HG03354 (cell line): ENCODE results near the gene GIT2.
A peak's percentile ranks its signal among the peaks of the same experiment; 100 is the strongest.
"Not testable (repeated sequence)": the region's sequence is repeated elsewhere in the genome, so short reads cannot be mapped to it uniquely, and the experiment has no call there.

Experiments used
- ATAC-seq: cut with Tn5 transposase; IDR thresholded peaks from one replicate; pipeline ENCODE4 v1.9.1; 2021; ENCODE audit warnings: mild to moderate bottlenecking; ENCODE audit not compliant: unreplicated experiment, poor library complexity, severe bottlenecking

Gene GIT2

DNA sequence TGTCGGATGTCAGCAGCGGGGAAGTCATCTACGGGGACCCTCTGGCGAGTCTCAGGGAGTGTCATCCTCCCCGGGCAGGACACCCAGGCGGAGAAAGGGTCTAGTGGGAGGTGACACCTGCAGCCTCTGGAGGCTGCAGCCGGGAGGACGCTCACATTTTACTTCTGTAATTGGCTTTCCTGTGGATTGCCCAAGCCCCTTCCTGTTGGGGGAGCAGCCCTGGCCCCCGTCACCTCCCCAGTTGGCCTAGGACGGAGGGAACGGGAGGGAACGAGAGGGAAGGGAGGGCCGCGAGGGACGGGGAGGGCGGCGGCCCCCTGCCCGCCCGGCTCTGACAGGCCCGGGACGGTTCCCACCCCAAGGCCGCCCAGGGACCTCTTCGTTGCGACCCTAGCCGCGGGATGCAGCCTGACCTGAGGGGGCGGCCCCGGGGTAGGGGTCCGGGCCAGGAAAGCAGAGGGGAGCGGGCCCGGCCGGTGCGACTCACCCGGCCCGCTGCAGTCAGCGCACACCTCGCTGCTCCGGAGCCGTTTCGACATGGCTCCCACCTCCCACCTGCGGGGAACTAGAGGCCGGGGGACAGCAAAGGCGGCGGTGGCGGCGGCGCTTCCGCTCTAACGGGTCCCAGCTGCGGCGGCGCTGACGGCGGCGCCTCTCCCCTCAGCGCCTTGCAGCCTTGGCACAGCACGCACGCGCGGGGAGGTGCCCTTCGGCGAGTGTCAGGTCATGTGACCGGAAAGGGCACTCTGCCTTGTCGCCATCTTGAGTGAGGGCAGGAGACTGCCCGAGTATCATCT lies at the start of gene GIT2:
TSS of gene GIT2 (minus strand) at position 683 of the 797 bp plus-strand sequence. CDS start at position 539, 144 bp downstream.
- ATAC-seq = peak; percentile 68

DNA sequence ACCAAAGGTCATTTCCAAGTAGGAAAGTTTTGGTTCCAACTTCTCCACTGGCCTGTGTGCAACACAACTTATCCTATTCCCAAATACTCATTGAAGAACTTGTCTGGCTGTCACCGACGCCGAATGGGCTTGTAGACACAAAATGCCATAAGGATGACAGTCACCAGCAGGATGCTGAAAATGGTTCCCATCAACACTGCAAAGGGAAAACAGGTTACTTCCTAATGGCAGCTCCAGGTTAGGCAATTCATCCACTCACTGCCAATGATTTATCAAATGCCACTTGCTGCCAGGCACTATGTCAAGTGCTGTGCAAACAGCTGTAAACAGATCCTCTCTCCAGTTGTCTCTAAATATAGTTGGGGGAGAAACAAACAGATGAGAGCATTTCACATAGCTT lies 46.1 kb upstream of the GIT2 start:
- no peak for ATAC-seq

GRCh38 chr12:110039085-110039807 lies 43.1 kb upstream of the GIT2 start:
- no peak for ATAC-seq

- ATAC-seq = no peak
These were observed 42.5 kb upstream of the GIT2 start for GRCh38 chr12:110038741-110039084.

GRCh38 chr12:110037315-110037714 lies 41.1 kb upstream of the GIT2 start:
- ATAC-seq = no peak

DNA sequence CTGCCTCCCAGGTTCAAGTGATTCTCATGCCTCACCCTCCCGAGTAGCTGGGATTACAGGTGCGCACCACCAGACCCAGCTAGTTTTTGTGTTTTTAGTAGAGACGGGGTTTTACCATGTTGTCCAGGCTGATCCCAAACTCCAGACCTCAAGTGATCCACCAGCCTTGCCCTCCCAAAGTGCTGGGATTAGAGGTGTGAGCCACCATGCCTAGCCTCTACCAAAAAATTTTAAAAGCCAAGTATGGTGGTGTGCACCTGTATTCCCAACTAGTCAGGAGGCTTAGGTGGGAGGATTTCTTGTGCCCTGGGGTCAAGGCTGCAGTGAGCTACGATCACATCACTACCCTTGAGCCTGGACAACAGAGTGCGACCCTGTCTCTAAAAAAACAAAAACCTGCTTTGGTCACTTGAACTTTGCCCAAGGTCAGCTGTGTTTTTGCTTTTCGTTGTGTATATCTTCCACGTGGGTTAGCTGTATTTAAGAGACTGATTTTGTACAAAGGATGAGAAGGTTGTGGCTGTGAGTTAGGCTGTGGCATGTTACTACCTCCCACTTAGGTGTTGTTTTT lies 39.5 kb upstream of the GIT2 start:
- no peak for ATAC-seq

GRCh38 chr12:110033888-110034287 lies 37.7 kb upstream of the GIT2 start:
- no peak for ATAC-seq

DNA sequence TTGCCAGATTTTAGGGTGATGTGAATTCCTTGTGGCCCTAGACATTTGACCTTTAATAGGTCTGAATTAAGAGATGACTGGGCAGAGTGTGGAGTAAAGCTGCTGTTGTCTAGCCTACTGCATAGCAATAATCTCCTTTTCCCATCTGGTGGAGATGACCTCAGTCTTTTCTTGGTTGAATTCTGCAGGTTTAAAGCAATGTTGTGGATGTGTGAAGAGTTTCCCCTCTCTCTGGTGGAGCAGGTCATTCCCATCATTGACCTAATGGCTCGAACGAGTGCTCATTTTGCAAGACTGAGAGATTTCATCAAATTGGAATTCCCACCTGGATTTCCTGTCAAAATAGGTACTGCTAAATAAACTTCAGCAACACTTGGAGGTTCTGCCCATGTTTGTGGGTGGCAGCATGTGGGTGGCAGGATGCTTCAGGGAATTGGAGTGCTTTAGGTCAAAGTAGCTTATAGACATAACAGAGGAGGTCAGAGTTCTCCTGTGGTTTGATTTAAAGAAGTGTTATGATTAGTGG lies 33.2 kb upstream of the GIT2 start:
- ATAC-seq = no peak

DNA sequence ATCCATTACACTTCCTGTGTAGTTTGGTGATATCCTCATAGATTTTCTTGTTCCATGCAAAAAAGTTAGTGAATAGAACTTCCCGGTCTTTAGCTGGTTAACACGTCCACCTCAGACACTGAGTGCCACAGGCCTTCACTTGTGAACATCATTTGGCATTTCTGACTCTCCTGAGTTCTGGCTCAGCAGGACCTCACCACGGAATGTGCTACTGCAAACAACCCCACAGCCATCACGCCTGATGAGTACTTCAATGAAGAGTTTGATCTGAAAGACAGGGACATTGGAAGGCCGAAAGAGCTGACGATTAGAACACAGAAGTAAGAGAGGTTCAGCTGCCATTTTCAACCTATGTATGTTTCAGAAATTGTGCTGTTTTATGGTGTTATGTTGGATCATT lies 32.2 kb upstream of the GIT2 start:
- no peak for ATAC-seq

GRCh38 chr12:110024051-110024450 lies 27.9 kb upstream of the GIT2 start:
- no peak for ATAC-seq

DNA sequence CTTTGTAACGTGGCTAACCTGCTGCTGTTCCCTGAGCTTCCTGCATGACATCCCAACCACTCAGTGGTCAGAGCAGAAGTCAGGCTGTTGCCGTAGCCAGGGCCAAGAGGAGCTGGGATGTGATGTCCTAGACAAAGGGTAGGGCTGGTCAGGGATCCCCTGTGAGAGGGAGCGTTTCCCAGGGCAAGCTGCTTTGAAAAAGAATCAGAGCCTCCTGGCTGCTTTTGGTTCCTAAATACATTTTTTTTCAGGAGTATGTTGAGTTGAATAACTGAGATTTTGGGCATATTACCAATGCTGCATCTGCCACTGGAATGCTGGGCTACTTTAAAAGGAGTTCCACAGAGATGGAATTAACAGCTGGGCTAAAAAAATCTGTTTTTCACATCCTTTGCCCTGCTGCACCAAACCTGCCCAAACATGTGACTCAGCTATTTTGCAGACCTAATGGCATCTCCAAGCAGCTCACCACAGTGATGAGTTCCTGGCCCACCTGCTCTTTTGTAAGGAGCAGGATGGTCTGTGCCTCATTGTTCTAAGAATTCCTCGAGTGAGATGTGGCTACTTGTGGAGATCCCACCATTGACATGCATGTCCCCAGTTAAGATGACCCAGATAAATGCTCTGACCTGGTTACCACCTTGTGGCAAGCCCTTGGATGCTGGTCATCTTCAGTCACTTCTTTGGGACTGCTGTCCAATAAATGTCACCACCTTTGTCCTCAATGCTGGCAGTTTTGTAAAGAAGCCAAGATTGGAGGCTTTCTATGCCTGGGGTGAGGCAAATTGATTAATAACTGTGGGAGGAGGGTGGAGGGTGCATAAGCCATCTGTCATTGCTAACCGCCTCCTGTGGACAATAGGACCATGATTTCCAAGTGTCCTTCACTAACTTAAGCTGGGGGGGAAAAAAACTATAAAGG lies 27.2 kb upstream of the GIT2 start:
- ATAC-seq = no peak

DNA sequence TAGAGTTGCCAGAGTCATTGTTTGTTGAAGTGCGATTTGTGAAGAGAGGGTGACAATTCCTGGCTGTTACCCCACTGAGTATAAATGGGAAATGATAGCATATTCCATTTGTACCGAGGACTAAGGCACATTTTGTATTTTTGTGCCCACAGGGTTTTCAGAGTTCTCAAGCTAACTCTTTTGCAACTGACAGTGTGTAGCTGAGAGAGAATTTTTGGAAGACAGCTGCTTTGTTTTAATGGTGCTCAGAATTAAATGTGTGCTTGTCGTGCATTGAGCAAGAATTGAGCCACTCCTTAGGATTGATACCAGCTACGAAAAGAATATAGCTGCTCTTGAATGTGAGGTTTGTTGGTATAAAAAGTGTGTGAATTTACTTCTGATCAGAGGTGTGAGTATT lies 24.8 kb upstream of the GIT2 start:
- no peak for ATAC-seq

DNA sequence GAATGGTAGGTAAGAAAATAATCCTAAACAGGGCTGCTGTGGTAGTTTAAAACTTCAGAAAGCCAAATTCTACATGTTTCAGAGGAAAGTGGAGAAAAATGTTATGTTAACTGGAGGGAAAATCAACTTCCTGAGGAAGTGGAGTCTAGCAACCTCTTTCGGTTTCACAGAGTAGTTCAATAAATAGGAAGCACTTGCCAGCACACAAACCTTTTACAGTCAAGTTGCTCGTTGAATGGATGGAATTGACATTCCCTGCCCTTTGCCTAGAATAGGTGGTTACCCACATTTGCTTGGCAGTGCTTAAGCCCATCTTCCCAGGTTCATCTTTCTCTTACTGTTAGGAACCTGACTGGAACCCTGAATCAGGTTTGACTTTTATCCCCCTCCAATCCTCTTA lies 19.0 kb upstream of the GIT2 start:
- no peak for ATAC-seq

DNA sequence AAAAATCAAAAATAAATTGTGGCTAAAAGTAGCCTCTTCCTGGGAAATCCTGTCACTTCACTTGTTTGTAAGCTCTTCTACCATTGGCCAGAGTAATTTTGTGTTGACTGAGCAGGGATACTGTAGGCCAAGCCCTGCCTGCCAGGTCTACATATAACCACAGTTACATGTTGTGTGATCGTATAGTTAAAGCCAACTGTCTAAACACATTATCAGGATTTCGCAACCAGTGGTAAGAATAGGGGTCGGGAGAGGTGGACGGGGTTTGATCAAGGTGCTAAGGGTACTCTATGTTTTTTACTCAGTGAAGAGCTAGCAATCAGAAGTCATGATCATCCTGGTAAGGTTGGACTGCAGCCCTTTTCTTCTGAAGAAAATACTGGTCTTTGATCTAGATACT lies 16.5 kb upstream of the GIT2 start:
- no peak for ATAC-seq

DNA sequence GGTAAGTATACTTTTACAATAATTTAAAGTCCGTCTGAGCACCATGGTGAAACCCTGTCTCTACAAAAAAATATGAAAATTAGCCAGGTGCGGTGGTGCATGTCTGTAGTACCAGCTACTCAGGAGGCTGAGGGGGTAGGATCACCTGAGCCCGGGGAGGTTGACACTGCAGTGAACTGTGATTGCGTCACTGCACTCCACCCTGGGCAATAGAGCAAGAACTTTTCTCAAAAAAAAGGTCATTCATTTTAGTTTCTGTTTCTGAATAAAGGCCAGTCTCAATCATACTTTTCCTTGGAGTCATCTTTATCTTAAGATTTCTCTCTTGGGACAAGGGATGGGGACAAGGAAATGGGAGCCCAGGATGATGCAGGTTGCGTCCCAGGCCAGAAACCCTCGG lies 16.0 kb upstream of the GIT2 start:
- peak; percentile 71 for ATAC-seq

DNA sequence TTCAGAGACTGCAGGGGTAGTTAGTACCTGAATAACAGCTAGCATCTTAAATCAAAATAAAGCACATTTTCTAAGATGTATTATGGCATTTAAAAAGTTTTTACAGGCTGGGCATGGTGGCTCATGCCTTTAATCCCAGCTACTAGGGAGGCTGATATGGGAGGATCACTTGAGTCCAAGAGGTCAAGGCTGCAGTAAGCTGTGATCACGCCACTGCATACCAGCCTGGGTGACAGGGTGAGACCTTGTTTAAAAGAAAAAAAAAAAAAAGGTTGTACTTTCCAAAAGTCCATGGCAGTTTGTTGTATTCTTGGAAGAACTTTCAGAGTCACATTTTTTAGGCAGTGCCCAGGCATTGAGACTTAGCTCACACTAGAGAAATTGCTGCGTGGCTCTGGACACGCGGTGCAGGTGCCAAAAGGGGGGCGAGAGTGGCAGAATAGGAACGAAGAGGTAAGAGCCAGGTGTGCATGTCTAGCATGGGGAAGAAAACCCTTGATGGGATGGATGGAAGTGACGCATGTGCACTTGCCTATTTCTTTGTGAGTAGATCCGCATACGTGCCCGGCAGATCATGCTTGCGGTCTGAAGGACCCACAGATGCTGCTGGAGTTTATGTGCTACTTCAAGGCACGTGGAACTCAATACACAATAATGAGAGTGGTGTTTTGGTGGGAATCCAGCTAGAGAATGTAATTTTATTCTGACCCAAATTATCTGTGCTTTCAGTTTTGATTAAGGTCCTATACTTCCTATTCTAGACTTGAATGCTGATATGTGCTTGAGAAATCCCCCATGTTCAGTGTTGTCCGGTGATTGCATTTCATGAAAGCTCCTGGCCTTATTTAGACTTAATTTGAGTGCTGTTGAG lies 14.9 kb upstream of the GIT2 start:
- ATAC-seq = peak; percentile 52

- not testable (repeated sequence) for ATAC-seq
These were observed 12.7 kb upstream of the GIT2 start for GRCh38 chr12:110008681-110009398.

- no peak for ATAC-seq
These were observed 11.7 kb upstream of the GIT2 start for GRCh38 chr12:110007881-110008280.
